K562 (cell line): ENCODE data around the gene ASPG.

Experiments used
- CTCF ChIP-seq, 3 experiments: IDR thresholded peaks in 2 of 3; conservative IDR thresholded peaks in 1 of 3; 2 replicates each; pipeline ENCODE4 v1.5.1; 2011 to 2012; ENCODE audit warnings: low read length in 3 of 3, mild to moderate bottlenecking in 3 of 3, control low read depth in 2 of 3, improper control_type of control experiment in 1 of 3, inconsistent platforms in 1 of 3, low read depth in 1 of 3, mixed read lengths in 1 of 3, moderate library complexity in 1 of 3; ENCODE audit not compliant: insufficient read depth in 2 of 3
- KAT7 ChIP-seq: sonication (generic); formaldehyde crosslinking; IDR thresholded peaks from 2 replicates; pipeline ENCODE4 v1.8.0; 2022; ENCODE audit warnings: missing genetic modification reagents, mild to moderate bottlenecking, borderline replicate concordance
- MLX ChIP-seq, 2 experiments: fragments of 450-650 bp in 1 of 2; sonication (generic) in 1 of 2; formaldehyde crosslinking; conservative IDR thresholded peaks; 2 replicates each; pipeline versions ENCODE4 v1.4.0 to v1.8.1; 2020 to 2022; ENCODE audit warnings: mild to moderate bottlenecking in 1 of 2, missing genetic modification reagents in 1 of 2
- POLR2AphosphoS5 ChIP-seq: IDR thresholded peaks from 2 replicates; pipeline ENCODE4 v1.6.1; 2011; ENCODE audit warnings: mild to moderate bottlenecking, low read depth, low read length, moderate library complexity; ENCODE audit not compliant: control insufficient read depth, insufficient read depth
- PREB ChIP-seq: sonication (generic); formaldehyde crosslinking; IDR thresholded peaks from 2 replicates; pipeline ENCODE4 v1.8.1; 2023; ENCODE audit warnings: mild to moderate bottlenecking, missing genetic modification reagents
- SETDB1 ChIP-seq: IDR thresholded peaks from one replicate; pipeline ENCODE4 v1.6.1; 2012; ENCODE audit warnings: low read length, control low read depth, inconsistent platforms
- TCFL5 ChIP-seq: fragments of 250-450 bp; sonication (Bioruptor Pico); conservative IDR thresholded peaks from 2 replicates; pipeline ENCODE4 v1.6.1; 2021; ENCODE audit warnings: mild to moderate bottlenecking, moderate library complexity, matching md5 sums
- ZNF274 ChIP-seq: IDR thresholded peaks from 2 replicates; pipeline ENCODE4 v1.6.1; 2011; ENCODE audit warnings: low read depth, mild to moderate bottlenecking, low read length, moderate library complexity, borderline replicate concordance
- ZNF512 ChIP-seq: IDR thresholded peaks from 2 replicates; pipeline ENCODE4 v1.6.1; 2016; ENCODE audit warnings: missing genetic modification characterization, missing compliant biosample characterization

GRCh38 chr14:104104076-104104901 lies 18.8 kb downstream of the ASPG start:
- TF ChIP-seq POLR2AphosphoS5 = no peak
- no peak for TF ChIP-seq TCFL5 (CRISPR knock-in tag)
- TF ChIP-seq PREB (CRISPR knock-in tag) = no peak
- no peak for TF ChIP-seq ZNF512
- TF ChIP-seq SETDB1 = no peak
- TF ChIP-seq ZNF274 = no peak
- TF ChIP-seq KAT7 = no peak
- no peak for TF ChIP-seq MLX (CRISPR knock-in tag; conservative IDR thresholded peaks at IDR 0.05)
- TF ChIP-seq CTCF (IDR thresholded peaks at IDR 0.05 in 2 of 3, conservative IDR thresholded peaks at IDR 0.05 in 1 of 3; ENCODE audit: insufficient read depth in 2 of 3, low read depth in 1 of 3, low read length in 3 of 3) = no peak
